OCI-LY1 (cell line): ENCODE data around the gene LSAMP.

ENCODE experiments used
- H2AFZ ChIP-seq: fragments of 200-600 bp; sonication (generic), shearing (Covaris generic); 2 replicates; pipeline ENCODE4 v1.6.0; 2014; ENCODE audit warnings: antibody characterized with exemption, mild to moderate bottlenecking, low read length
- H3F3A ChIP-seq: fragments of 200-600 bp; sonication (generic), shearing (Covaris generic); 2 replicates; pipeline ENCODE4 v1.6.0; 2014; ENCODE audit warnings: mild to moderate bottlenecking, antibody characterized with exemption, low read length, moderate library complexity; ENCODE audit not compliant: insufficient read depth
- H3K27ac ChIP-seq: fragments of 200-600 bp; sonication (generic); 2 replicates; pipeline ENCODE4 v1.5.1; 2014; ENCODE audit warnings: low read length, mixed run types, mild to moderate bottlenecking, low read depth; ENCODE audit not compliant: poor library complexity, severe bottlenecking
- H3K27me3 ChIP-seq: fragments of 200-600 bp; sonication (generic); 2 replicates; pipeline ENCODE4 v1.6.0; 2014; ENCODE audit warnings: antibody characterized with exemption, mild to moderate bottlenecking, low read length, moderate library complexity; ENCODE audit not compliant: insufficient read depth
- H3K36me3 ChIP-seq: fragments of 200-600 bp; sonication (generic); 2 replicates; pipeline ENCODE4 v1.6.1; 2014; ENCODE audit warnings: mild to moderate bottlenecking, antibody characterized with exemption, low read length, moderate library complexity, mixed read lengths; ENCODE audit not compliant: insufficient read depth
- H3K4me1 ChIP-seq: fragments of 200-600 bp; sonication (generic); 2 replicates; pipeline ENCODE4 v1.5.1; 2014; ENCODE audit warnings: mild to moderate bottlenecking, low read length, moderate library complexity; ENCODE audit not compliant: insufficient read depth, severe bottlenecking
- H3K4me2 ChIP-seq: fragments of 200-600 bp; sonication (generic), shearing (Covaris generic); 2 replicates; pipeline ENCODE4 v1.6.1; 2014; ENCODE audit warnings: low read length
- H3K4me3 ChIP-seq: fragments of 200-600 bp; sonication (generic); 2 replicates; pipeline ENCODE4 v1.5.1; 2014; ENCODE audit warnings: low read length, low read depth, mild to moderate bottlenecking, mixed read lengths; ENCODE audit not compliant: poor library complexity, severe bottlenecking
- H3K79me2 ChIP-seq: fragments of 200-600 bp; shearing (Covaris generic); 2 replicates; pipeline ENCODE4 v1.6.1; 2016; ENCODE audit warnings: mixed run types, low read length, mixed read lengths; ENCODE audit not compliant: insufficient read depth
- H3K9ac ChIP-seq: fragments of 200-600 bp; sonication (generic), shearing (Covaris generic); 2 replicates; pipeline ENCODE4 v1.6.1; 2014; ENCODE audit warnings: mild to moderate bottlenecking, low read length, mixed read lengths
- H3K9me2 ChIP-seq: fragments of 200-600 bp; sonication (generic), shearing (Covaris generic); 2 replicates; pipeline ENCODE4 v1.6.1; 2014; ENCODE audit warnings: low read depth, mild to moderate bottlenecking, low read length, mixed read lengths
- H3K9me3 ChIP-seq: fragments of 200-600 bp; shearing (Covaris generic); 2 replicates; pipeline ENCODE4 v1.6.1; 2014; ENCODE audit warnings: low read length, mixed read lengths
- H4K20me1 ChIP-seq: fragments of 200-600 bp; sonication (generic), shearing (Covaris generic); 2 replicates; pipeline ENCODE4 v1.6.0; 2016; ENCODE audit warnings: mild to moderate bottlenecking, low read length; ENCODE audit not compliant: insufficient read depth
- EZH2 ChIP-seq: fragments of 200-600 bp; sonication (generic), shearing (Covaris generic); IDR thresholded peaks from 2 replicates; pipeline ENCODE4 v1.8.0; 2017; ENCODE audit warnings: borderline replicate concordance, mixed run types, mild to moderate bottlenecking, antibody characterized with exemption, low read length, moderate library complexity, mixed read lengths
- TF ChIP-seq, protein P1 (sequence below): fragments of 200-600 bp; sonication (generic), shearing (Covaris generic); IDR thresholded peaks from 2 replicates; pipeline ENCODE4 v1.5.1; 2017; ENCODE audit warnings: mild to moderate bottlenecking, antibody characterized with exemption, low read length, moderate library complexity, mixed read lengths

Gene LSAMP

DNA sequence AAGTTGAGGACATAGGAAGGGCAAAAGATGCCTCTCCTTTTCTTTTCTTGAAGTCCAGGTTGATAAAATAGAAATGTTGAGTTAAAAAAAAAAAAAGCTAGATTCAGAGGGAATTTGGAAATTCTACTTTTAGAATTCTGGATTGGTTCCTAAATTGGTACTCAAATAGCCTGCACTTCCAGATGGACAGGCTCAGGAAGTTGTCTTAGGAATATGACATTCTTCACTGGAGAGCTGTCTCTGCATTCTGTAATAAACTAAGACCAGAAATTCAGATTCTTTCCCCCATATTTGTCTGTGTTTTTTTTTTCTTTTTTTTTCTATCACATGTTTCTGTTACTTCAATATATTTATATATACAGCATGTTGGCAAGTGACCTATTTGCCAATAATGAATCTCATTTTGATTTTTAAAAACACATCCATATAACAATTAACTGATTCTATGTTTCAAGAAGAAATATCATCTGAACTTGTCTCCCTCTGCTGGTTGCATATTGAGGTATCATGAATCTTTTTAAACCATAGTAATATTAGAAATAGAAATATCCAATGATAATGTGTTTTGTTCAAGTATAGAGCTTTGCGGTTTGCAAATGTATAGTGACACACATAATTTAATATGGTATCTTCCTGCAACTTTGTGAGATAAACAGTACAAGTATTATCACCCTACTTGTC is 8.5 kb upstream of the LSAMP start:
- Histone ChIP-seq H2AFZ (no peak overlapping the region), H3K27me3 (no peaks in the 10 kb centered on the region), H4K20me1 (no peaks in the 10 kb centered on the region), H3K36me3 (no peaks in the 10 kb centered on the region), H3K9ac (no peak overlapping the region), H3K4me2 (no peak overlapping the region), H3F3A (no peaks in the 10 kb centered on the region), H3K27ac (no peak overlapping the region), H3K4me1 (no peaks in the 10 kb centered on the region), H3K4me3 (no peak overlapping the region), H3K79me2 (no peaks in the 10 kb centered on the region), H3K9me2 (no peaks in the 10 kb centered on the region), H3K9me3 (no peaks in the 10 kb centered on the region)
- no peak for TF ChIP-seq EZH2
- TF ChIP-seq, protein P1, sequence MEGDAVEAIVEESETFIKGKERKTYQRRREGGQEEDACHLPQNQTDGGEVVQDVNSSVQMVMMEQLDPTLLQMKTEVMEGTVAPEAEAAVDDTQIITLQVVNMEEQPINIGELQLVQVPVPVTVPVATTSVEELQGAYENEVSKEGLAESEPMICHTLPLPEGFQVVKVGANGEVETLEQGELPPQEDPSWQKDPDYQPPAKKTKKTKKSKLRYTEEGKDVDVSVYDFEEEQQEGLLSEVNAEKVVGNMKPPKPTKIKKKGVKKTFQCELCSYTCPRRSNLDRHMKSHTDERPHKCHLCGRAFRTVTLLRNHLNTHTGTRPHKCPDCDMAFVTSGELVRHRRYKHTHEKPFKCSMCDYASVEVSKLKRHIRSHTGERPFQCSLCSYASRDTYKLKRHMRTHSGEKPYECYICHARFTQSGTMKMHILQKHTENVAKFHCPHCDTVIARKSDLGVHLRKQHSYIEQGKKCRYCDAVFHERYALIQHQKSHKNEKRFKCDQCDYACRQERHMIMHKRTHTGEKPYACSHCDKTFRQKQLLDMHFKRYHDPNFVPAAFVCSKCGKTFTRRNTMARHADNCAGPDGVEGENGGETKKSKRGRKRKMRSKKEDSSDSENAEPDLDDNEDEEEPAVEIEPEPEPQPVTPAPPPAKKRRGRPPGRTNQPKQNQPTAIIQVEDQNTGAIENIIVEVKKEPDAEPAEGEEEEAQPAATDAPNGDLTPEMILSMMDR = no peak; the same call in 1 of the 2 replicates

- H3K79me2 ChIP-seq = no peaks in the 10 kb centered on the region
- no peak overlapping the region for H3K4me2 ChIP-seq
- H3K9ac ChIP-seq = no peak overlapping the region
- H2AFZ ChIP-seq = no peak overlapping the region
- no peaks in the 10 kb centered on the region for H3K9me2 ChIP-seq
- H3K36me3 ChIP-seq = no peaks in the 10 kb centered on the region
- H3K4me1 ChIP-seq = no peaks in the 10 kb centered on the region
- H3F3A ChIP-seq = no peaks in the 10 kb centered on the region
- H3K27ac ChIP-seq = no peak overlapping the region
- no peaks in the 10 kb centered on the region for H3K9me3 ChIP-seq
- H4K20me1 ChIP-seq = no peaks in the 10 kb centered on the region
- TF ChIP-seq, protein P1 = no peak
- TF ChIP-seq EZH2 = no peak
- H3K4me3 ChIP-seq = no peak overlapping the region
- no peaks in the 10 kb centered on the region for H3K27me3 ChIP-seq
Observed at GRCh38 chr3:116449546-116450350, 4.5 kb upstream of the LSAMP start.

DNA sequence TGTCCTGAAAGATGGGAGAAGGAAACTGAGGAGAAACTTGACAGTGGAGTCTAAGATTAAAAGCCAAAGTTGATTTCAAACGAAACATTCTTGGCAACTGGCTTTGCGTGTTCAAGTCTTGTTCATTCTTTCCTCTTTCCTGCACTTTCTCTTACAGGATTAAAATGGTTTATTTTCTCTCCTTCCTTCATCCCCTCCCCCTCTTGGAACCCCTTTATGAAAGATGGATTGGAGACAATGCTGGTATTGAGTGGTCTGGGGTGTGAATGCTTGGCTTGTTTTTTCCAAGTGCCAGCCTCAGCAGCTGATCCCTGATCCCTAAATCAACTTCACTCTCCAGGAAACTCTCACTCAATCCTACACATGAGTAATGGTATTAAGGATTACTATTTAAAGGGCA is 703 bp upstream of the LSAMP start:
- Histone ChIP-seq H2AFZ (no peak overlapping the region), H3K9me2 (no peaks in the 10 kb centered on the region), H4K20me1 (no peaks in the 10 kb centered on the region), H3K27me3 (no peaks in the 10 kb centered on the region), H3K9ac (no peak overlapping the region), H3K9me3 (no peaks in the 10 kb centered on the region), H3K4me3 (no peak overlapping the region), H3K79me2 (no peaks in the 10 kb centered on the region), H3F3A (no peaks in the 10 kb centered on the region), H3K36me3 (no peaks in the 10 kb centered on the region), H3K4me2 (no peak overlapping the region), H3K27ac (no peak overlapping the region), H3K4me1 (no peaks in the 10 kb centered on the region)
- TF ChIP-seq, protein P1 = no peak
- no peak for TF ChIP-seq EZH2
